GM21737 (cell line): ENCODE results near the gene ZNF576.
"Not testable (repeated sequence)": the region's sequence is repeated elsewhere in the genome, so short reads cannot be mapped to it uniquely, and the experiment has no call there.

Experiments
- ATAC-seq: cut with Tn5 transposase; IDR thresholded peaks from one replicate; pipeline ENCODE4 v1.9.1; 2021; ENCODE audit warnings: mild to moderate bottlenecking, moderate library complexity; ENCODE audit not compliant: unreplicated experiment

Gene ZNF576

DNA sequence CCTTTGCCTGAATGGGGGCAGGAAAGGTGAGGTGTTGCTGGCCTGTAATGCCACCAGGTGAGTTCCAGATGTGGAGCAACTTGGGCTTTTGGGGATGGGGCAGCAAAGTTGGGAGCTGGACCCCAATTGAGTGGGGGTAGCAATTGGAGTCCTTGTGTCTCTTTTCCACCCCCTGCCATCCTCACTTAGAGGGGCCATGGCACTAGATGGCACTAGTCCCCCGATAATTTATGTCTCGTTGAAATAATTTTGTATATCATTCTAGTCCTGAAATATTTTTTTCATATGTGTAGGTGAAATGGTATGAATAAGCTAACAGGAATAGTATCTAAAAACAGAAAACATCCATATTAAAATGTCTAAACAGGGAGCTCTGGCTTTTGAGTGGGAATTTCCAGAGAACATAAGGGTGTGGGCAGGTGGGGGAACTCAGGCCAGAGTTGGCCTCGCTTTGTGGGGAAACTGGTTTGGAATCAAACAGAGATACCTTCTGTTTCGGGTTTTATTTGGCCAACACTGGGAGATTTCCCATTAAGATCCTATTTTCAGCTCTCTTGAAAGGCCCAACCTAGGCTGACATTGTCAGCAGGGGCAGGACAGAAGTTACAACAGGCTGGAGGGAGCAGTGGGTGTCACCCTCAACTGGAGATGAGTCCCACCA lies 3.4 kb downstream of the ZNF576 start:
- ATAC-seq: no peak

DNA sequence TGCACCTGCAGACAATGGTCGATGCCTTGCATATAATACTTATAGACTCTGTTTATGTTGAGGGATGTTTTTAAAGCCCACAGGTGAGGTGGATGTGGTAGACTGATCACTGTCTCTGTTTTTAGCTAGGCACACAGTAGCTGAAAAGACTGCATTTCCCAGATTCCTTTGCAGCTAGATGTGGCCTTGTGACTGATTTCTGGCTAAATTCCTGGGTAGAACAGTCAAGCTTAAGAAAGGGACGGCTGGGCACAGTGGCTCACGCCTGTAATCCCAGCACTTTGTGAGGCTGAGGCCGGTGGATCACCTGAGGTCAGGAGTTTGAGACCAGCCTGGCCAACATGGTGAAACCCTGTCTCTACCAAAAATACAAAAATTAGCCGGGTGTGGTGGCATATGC lies 3.9 kb downstream of the ZNF576 start:
- ATAC-seq: not testable (repeated sequence)

DNA sequence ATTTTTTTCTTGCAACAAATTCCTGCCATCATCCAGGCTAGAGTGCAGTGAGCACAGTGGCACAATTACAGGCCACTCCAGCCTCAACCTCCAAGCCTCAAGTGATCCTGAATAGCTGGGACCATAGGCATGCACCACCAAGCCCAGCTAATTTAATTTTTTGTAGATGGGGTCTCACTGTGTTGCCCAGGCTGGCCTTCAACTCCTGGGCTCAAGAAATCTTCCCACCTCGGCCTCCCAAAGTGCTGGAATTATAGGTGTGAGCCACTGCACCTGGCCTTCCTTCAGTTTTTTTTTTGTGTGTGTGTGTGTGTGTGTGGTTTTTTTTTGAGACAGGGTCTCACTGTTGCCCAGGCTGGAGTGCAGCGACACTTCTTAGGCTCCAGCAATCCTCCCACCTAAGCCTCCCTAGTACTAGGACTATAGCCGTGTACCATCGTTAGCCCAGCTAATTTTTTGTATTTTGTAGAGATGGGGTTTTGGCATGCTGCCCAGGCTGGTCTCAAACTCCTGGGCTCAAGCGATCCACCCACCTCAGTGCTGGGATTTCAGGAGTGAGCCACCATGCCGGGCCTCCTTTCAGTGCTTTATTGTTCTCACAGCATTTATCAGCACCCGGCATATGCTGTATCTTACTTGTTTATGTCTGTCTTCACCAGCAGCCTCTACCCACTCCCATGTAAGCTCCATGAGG lies 9.6 kb downstream of the ZNF576 start:
- no peak for ATAC-seq

DNA sequence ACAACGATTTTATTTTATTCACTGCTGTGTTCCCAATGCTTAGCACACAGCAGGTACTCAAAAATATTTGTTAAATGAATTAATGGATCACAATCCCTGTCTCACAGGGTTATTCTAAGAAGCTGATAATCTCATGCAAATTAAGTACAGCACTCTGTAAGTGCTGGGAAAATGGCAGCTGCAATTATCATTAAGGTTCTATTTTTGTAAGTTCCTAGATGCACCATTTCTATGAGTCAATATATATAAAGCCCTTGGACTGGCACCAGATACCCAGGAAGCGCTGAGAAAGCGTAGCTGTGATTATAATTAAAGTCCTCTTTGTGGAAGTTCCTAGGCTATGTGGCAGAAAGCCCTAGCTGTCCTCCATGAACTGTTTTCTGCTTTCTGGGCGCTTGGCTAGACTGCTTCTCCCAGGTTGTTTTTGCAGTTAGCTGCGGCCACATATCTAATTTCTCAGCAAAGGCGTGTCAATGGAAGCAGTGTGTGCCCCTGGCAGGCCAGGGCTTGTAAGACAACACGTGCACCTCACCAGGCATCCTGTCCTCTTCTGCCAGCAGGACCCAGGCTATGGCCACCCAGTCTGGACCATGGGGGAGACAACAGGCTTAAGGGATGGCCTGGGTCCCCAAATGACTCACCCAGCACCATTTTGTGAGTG lies 10.3 kb downstream of the ZNF576 start:
- ATAC-seq: no peak

DNA sequence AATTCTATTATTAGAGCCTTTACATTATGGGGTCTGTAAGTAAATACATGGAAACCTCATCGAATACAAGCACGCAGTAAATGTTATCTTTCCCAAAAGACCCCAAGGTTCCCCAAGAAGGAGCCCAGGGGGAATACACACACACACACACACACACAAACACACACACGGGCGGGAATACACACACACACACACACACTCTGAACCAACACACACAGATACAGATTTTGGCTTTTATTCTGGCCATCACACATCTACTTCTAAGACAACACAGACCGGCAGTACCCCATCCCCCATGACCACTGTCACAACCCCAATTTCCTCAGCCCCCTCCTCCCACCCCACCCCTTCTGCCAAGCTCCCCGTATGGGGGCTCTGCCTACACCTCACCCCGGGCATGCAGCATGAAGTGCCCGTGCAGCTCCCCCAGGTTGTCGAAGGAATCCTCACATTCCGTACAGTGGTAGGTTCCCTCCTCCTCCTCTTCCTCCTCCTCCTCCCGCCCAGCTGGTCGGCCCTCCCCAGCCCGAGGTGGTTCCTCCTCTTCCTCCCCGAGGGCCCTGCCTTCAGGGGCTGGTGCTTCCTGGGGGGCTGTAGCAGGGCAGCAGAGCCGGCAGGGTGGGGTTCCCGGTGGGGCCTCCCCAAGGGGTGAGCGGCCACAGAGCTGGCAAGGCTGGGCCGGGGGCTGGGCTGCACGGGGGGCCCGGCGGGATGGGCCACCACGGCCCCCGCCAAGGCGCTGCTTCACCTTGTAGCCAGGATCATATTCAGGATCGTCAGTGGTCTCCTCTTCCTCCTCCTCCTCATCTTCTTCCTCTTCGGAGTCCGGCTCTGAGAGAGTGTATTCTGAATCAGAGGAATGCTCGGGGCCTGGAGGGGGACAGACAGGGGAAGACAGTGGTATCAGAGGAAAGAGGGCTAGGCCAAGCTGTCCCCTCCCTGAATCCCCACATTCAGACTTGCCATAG lies 11.1 kb downstream of the ZNF576 start:
- ATAC-seq: no peak

DNA sequence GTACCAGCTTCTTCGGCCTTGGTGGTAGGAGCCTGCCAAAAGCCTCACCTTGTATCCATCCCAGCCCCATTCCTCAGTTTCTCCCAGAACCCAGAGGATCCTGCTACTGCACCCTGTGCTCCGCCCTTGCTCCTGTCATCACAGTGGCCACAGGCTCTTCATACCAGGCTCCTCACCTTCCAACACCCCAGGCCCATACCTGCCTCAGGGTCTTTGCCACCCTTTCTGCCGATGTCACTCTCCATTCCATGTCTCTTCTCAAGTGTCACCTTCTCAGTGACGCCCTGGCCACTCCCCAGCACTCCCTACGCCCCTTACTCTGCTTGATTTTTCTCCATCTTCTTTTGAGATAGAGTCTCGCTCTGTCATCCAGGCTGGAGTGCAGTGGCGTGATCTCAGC lies 13.5 kb downstream of the ZNF576 start:
- no peak for ATAC-seq

DNA sequence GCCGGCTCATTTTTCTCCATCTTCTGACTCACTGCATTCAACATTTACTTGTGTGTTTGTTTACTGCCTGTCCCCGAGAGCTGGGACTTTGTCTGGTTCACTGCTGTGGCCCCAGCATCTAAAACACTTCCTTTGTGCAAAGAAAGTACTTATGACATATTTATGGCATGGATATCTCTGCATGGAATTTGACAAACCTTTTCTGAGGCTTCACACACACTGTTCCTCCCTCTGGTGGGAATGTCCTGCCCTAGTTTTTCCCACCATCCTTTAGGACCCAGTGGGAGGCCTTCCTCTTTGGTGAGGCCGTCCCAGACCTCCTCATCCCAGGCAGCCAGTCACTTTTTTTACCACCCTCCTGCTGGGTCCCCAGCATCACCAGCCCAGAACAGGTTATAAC lies 14.1 kb downstream of the ZNF576 start:
- ATAC-seq: no peak

DNA sequence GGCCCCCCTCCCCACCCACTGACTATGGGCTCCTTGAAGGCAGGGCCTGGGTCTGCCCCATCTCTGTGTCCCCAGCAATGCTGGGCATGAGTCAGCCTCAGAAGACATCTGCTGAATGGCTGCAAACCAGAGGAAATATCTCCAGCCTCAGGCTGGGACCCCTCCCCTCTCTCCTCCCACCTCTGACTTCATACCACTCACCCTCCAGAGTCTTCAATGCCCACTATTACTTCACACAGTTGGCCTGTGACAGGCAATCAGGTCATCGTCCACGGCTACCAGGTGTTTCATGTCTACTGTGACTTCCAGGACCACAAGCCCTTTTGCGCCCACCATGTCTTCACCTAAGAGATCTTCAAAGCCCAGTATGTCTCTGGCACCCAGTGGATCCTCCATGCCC lies 15.4 kb downstream of the ZNF576 start, which contains the start of gene SRRM5:
Gene SRRM5, plus strand, starts transcription at position 301 of the 400 bp plus-strand sequence. Its CDS starts 34 bp downstream, at position 335.
- ATAC-seq: no peak

DNA sequence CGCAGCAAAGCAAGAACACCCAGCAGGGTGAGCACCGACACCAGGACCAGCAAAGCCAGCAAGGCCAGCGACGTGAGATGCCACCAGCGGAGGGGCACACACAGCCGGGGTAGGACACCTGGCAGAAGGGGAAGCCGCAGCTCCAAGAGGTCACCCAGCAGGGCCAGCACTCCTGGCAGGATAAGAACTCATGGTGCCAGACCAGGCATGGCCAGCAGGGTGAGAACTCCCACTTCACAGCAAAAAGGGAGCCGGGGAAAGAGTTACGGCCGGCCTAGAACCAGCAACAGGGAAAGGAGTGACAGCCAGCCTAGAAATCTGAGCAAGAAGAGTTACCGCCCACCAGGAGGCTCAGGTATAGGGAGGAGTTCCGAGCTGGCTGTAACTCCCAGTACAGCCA lies 16.0 kb downstream of the ZNF576 start:
- no peak for ATAC-seq

DNA sequence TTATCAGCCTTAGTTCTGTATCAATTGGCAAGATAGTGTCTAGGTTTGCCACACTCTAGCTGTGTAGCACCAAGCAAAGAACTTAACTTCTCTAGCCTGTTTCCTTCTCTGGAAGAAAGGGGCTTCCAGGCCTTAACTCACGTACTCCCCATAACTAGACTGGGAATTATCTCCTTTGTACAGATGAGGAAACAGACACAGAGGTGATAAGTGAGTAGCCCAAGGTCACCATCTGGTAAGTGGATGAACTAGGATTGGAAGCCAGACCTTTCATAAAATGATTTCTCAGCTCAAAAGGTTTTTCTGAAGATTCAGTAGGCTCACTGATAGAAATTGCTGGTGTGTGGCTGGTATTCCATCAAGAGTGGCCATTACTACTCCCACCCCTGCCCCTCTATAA lies 19.9 kb downstream of the ZNF576 start:
- ATAC-seq: no peak

DNA sequence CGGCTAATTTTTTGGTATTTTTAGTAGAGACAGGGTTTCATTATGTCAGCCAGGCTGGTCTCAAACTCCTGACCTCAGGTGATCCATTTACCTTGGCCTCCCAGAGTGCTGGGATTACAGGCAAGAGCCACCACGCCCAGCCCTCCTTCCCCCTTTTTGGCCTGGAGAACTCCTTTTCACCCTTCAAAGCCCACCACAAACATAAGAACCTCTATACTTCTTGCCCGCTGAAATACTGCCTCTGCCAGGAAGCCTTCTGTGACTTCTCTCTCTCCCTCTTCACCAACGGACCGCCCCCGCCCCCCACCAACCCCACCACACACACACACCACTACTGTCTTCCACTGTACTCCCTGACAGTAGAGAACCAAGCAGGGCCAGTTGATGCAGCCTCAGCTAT lies 20.6 kb downstream of the ZNF576 start:
- no peak for ATAC-seq

DNA sequence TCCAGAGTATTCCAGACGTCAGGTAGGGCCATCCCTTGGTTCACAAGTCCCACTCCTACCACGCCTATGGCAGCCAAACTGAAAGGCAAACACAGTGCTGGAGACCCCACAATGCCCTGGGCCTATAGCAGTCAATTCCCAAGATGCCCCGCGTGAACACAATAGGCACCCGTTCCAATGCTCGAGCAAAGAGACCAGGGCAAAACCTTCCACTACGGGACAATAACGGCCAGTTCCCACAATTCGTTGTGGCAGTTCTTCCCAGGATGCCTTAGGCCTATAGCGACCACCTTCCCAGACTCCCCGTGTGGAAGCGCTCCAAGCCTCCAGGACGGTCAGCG lies 22.5 kb downstream of the ZNF576 start:
- peak; percentile 24 for ATAC-seq

DNA sequence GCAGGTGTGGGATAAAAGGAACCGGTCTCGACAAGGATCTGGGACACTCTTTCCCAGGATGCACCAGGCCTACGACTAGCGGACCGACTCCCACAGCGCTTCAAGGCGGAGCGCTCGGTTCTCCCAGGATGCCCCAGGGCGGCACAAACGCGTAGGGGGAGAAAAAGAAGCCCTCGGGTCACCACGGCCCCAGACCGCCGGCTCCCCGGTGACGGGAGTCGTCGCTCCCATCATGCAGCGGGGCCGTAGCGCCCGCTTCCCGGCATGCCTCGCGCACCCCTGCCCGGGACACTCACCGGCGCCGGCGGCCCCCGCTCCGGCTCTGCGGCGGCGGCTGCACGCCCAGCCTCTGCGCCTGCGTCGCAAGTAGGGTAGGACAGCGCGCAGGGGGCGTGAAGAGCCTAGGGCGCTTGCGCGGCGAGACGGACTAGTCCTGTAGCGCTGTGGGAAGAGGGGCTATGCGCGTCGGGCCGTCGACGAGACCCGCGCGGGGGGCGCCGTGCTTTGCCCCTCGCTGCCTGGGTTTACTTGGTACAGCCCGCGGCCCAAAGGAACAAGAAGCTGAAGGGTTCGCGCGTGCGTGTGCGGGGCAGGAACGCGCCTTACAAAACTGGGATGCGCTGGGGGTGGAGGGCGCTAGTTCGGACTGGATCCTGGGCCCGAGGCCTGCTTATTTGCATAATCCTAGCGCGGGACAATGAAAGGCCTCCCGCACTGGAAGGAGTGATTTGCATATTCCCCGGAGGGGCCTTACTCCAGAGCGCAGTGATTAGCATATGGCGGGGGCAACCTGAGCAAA lies 23.1 kb downstream of the ZNF576 start, which contains the start of gene ZNF428:
Gene ZNF428, minus strand, starts transcription at position 368 of the 799 bp plus-strand sequence. CDS start 5,325 bp downstream, outside the sequence.
- peak; percentile 72 for ATAC-seq

DNA sequence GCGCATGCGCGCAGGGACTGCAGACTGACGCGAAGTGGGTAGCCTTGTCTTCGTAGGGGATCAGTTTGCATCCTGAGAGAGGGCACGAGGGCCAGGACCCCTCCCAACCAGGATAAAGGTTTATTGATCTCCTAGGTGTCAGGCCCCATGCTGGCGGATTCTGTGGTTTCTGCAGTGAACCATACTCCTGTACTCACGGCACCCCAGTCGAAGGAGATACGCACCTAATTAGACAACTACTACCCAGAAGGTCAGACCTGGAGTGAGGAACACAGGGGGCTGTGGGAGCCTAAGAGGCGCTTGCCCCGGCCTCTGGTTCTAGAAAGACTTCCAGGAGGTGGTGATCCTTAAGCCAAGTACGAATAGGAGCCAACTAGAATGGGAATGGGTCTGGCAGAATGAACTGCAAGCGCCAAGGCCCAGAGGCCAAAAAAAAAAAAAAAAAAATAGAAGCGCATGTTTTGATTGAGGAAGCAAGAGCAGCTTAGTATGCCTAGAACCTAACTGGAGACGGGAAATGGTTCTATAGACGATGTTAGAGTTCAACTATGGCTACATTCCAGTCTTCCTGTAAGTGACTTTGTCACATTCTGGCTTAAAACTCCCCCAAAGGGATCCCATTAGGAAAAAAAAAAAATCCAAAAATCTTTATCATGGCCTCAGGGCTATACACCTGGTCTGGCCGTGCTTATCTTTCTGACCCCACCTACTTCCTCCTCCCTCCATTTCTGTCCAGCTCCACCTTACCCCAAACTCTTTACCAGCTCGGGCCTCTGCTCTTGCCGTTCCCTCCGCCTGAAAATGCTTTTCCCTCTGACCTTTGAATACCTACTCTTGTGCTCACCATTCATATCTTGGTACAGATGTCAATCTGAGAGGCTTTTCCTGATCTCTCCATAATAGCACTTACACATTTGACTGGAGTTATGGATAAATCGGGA lies 23.9 kb downstream of the ZNF576 start:
- ATAC-seq: no peak

DNA sequence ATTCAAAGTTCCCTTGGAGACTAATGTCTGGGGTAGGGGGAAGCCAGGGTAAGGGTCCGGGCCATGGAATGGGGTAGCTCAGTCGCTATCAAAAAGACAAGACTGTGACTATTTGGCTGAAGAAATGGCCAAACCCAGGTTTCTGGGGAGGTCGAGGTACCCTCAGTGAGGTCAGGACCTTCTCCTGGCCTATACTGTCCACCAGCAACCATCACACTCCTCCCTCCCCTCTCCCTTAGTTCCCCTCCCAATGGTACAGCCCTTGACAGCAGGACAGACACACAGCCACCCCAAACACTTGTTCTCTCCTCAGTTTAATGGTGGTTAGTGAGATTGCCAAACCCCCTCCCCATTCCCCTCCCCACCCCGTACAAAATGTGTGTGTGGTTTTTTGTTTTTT lies 25.7 kb downstream of the ZNF576 start:
- ATAC-seq: no peak

DNA sequence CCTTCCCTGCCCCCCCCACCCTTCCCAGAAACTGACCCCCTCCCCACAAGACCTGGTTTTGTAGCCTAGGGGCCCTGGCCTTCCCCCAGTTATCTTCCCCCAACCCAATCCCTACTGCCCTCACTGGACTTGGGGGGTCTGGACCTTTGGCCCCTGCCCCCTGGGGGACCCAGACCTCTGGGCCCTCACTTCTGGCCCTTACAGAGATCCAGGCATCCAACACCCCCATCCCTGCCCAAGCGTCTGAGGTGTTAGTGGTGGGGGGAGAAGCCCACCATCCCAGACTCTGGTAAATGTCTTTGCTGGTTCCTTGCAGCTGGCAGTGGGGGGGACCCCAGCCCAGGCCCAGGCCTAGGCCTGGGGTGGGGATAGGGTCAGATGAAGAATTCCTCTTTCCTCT lies 26.6 kb downstream of the ZNF576 start:
- ATAC-seq: no peak

DNA sequence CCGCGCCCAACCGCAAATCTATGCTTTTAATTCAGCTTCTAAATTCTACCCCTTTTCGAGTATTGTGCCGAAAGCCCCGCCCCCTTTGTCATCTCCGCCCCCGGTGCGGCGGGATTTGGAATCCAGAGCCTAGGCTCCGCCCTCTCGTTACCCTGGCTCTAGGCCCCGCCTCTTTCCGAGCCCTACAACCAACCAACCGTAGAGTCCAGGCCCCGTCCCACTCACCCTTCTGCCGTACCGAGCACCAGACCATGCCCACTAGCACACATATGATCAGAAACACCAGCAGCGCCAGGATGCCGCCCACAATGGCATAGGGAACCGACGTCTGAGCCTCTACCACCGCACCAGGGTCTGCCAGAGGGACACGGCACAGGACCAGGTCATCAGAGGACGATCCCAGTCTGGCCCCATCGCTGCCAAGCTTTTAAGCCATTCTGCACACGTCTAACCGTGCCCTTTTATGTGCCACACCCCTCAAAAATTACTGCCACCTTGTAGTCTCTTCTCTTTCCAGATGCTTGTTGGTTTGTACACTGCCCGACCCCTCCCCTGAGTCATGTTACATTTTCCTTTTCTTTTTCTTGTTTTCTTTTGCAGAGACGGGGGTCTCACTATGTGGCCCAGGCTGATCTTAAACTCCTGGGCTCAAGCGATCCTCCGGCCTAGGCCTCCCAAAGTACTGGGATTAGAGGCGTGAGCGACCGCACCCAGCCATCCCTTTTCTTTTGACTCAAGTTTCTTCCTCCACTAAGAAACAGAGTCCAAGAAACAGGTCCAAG lies 27.7 kb downstream of the ZNF576 start:
- ATAC-seq: no peak

DNA sequence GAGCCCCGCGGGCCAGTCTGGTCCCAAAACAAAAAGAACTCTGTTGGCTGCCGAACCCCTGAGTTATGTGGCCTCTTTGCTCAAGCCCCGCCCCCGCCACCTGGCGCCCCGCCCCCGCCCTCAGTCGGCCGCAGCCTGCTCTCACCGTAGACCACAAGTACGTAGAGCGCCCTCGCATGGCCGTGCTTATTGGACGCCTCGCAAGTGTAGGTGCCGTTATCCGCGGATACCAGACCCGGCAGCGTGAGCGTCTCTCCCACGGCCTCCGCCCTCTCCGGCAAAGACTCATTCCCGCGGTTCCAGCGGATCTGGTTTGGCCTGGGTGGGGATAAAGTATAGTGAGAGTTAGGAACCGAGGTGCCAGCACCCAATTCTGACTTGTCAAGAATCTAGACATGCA lies 28.5 kb downstream of the ZNF576 start:
- no peak for ATAC-seq
